ENCODE measurements around the gene SNCB.
"Not testable (repeated sequence)": the region's sequence is repeated elsewhere in the genome, so short reads cannot be mapped to it uniquely, and the experiment has no call there.

Gene SNCB

DNA sequence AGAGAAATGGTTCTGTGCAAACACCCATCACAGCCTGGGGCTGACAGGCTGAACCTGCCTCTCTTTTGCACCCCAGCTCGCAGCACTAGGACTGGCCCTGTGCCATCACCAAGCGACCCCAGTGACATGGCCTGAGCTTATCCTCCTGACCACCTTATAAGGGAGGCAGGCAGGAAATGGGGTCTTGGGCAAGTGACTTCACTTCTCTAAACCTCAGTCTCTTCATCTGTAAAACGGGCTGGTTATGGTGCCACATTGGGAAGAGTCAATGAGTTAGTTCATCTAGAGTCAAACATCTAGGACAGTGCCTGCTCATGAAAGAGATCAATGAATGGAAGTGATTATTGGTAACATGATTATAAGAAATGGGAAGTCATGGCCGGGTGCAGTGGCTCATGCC lies 6.2 kb downstream of the SNCB start:
- no peak for ATAC-seq

DNA sequence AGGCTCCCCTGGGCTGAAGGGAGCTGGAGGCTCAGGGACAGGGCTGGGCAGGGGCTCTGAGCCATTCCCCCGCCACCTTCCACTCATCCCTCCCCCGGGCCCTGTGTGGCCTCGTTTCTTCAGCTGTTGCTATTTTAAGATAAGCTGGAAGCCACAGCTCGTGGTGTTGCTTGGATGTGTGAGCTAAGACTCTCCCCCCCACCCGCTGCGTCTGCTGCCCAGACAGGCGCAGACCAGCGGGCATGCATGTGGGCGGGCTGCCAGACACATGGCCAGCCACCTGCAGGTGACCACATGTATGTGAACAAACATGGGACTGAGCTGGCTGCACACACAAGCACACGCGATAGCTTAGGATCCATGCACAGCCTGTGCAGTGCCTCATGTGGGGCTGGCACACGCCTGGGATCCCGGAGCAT lies 8.7 kb downstream of the SNCB start:
- ATAC-seq, result no peak
- DNase-seq, result no peak

More for the DNA sequence above, 6.2 kb downstream of the SNCB start:
- no peak for DNase-seq

DNA sequence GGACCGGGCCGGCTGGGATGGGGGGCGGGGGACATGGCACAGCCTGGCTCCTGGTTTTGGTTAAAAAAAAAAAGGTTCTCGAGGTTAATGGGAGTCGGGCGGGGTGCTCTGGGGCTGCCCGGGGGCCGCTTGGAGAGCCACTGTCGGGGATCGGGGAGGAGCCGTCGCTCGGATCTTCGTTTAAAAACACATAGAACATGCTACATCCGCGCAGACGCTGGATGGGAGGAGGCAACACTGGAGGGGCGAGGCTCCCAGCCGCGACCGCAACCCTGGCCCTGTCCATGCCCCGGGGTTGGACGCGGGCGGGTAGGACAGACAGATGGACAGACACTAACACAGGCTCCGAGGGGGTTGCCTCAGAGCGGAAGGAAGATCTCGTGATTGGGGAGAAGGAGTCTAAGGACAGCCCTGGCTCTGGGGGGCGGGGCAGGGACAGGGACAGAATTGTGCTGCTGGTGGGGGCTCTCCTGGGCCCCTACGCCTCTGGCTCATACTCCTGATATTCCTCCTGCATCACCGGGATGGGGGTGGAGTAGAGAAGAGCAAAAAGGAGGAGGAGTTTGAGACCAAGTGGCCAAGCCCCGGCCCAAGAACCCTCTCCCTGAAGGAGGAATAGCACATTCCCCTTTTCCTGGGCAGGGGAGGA lies 9.9 kb downstream of the SNCB start:
- DNase-seq (no peak), ATAC-seq (no peak)

DNA sequence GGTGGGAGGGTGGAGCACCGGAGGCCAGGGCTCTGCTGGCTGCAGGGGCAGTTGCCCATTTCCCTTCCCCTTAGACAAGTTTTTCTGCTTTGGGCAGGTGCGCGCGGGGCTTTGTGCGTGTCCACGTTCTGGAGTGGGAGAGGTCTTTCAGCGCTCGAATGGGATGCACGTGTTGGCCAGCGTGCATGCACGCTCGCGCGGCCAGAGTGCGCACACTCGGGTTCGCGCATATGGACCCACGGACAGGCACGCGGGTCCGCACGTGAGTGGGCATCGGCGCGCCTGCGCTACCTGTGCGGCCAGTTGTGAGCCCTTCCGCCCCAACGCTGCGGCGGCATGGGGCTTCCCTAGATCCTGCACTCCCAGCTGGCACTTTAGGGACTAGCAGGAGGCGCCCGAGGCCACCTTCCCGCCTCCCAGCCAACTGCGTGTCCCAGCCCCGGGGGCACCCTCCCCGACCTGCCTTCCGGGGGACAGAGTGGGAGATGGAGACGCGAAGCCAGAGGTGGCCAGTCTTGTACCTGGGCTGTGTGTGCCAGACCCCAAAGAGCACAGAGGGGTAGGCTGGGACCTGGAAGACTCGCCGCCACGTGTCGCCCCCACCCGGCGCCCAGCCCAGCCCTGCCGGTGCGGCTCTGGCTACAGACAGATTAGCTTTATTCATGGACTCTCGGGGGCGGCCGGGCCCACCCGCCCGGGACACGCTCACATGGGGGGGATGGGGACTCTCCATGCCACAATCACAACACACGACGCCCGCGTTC lies 10.6 kb downstream of the SNCB start:
- ATAC-seq (no peak), DNase-seq (no peak)

DNA sequence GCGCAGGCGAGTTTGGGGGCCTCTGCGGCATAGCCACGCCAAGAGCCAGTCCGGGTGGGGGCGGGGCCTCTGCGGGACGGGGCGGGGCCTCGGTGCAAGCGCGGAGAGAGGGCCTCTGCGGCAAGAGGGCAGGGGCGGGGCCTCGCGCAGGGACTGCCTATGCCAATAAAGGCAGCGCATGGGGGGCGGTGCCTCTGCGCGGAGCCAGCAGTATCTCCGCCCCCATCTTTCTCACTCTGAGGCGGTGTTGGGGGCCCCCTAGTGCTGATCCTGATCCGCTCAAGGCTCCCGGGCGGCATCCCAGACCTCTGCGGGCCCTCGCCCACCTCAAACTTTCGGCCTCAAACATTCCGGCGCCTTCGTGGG lies 11.1 kb downstream of the SNCB start:
- ATAC-seq, result peak; percentile 97
- peak; percentile 90 for DNase-seq

DNA sequence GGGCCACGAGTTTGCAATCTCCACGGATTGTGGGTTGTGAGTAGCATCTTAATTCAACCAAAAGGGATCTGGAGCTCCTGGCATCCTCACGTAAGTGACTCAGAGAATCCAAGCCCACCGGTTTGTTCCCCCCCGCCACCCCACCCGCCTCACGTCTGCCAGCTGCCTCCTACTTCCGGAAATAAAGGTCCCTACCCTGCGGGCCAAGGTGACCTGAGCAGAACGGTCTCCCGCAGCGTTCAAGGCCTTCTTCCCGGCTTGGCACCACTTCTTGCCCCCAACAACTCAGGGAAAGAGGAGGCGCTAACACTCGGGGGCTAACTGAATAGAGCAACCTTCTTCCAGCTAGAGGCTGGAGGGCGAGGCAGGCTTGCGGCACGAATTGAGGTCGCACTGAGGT lies 11.6 kb downstream of the SNCB start:
- ATAC-seq (no peak), DNase-seq (no peak)

DNA sequence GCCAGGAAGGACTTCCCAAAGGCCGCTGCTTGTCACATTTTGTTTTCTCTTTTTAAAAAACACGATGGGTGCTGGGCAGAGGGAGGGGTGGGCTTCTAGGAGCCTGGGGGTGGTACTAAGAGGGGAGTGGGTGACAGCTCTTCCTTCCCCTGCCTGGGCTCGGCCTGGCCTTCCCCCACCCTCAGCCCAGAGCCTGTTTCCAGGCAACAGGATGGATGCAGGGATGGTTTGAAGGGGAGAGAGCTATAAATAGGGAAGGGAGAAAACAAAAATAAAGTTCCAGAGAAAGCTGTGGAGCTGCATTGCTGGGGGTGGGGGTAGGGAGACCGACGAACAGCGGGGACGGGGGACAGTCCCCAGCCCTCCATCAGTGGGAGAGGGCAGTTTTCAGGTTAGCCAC lies 13.8 kb downstream of the SNCB start:
- ATAC-seq (no peak), DNase-seq (no peak)

DNA sequence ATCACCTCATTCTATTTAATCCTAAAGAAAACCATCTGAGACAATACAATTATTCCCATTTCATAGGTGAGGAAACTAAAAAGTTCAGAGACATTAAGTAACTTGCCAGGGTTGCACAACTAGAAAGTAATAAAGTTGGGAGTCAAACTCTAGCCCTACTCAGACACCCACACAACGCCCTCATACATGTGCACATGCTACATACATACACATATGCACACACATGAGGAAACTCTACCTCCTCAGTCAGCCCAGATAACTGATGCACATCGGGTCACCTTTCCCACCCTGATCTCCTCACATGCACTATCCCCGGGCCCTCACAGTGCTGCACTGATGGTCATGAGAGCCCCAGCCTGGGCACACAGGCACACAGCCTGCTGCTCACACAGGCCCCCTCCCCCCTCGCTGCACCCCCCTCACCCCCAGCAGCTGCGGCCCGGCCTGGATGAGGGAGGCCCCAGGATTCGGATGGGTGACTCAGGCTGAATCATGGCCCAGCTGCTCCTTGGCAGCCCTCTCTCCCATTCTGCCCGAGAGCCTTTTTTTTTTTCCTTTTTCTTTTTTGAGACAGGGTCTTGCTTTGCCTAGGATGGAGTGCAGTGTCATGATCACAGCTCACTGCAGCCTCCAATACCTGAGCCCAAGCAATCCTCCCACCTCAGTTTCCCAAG lies 15.4 kb downstream of the SNCB start:
- no peak for ATAC-seq
- DNase-seq, result no peak

DNA sequence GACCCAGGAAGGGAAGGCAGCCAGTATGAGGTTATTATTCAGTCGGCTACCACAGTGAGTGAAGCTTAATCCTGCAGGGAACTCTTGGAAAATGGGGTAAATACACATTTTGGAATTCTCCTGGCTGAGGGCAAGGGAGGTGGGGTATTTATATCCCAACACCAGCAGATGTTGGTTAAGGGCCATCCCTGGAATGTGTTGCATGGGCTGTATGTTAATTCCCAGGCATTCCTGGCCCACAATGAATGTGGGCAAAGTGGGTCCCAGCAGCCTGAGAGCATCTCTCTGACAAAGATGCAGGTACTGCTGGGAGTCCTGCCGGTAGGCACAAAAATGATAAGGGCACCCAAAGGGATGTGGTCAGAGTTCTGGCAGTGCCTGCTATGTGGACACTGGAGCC lies 17.5 kb downstream of the SNCB start:
- no peak for ATAC-seq
- no peak for DNase-seq

DNA sequence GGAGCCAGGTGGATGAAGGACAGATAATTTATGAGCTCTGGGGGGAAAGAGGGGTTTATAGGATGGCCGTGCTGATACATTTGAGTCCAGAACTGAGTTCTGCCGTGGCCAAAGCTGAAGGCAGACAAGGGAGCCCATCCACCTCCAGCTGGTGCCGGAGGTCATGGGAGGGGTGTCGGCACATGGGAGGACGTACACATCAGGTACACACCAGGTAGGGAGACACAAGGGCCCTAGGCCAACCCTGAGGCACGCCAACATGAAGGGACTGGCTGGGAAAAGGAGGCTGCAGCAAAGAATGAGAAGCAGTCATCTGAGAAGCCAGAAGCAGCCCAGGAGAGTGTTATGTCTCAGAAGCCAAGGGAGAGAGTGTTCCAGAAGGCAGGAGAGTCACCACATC lies 18.3 kb downstream of the SNCB start:
- no peak for ATAC-seq
- DNase-seq, result no peak

DNA sequence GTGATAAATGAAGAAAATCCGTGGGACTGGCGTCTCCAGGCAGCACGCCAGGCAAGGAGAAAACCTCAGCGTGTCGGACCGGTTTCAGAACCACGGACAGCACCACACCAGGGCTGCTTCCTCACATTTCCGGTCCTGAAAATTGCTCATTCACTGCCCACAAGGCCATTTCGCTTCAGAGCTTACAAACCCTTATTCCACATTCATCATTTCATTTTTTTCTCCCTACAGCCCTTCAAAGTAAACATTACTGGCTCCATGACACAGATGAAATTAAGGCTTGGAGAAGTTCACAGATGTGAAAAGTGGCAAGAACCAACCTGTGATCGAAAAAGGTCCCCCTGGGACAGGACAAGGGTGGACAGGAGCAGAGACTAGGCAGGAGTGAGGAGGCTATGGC lies 18.9 kb downstream of the SNCB start:
- ATAC-seq (no peak), DNase-seq (peak; percentile 72)

DNA sequence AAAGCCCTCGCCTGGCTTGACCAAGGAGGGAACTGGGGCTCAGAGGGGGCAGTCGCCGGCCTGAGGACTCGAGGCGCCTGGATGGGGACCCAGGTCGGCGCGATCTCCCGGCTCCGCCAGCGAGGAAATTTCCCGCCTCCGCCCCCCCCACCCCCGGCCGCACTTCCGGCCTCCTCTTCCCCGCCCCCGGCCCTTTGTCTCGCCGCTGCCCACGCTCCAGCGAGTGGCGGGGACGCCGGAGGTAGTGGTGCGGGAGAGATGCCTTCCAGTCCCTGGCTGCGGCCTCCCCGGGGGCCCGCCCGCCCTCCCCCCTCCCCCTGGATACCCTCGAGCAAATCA lies 19.9 kb downstream of the SNCB start:
- no peak for DNase-seq
- ATAC-seq, result no peak

DNA sequence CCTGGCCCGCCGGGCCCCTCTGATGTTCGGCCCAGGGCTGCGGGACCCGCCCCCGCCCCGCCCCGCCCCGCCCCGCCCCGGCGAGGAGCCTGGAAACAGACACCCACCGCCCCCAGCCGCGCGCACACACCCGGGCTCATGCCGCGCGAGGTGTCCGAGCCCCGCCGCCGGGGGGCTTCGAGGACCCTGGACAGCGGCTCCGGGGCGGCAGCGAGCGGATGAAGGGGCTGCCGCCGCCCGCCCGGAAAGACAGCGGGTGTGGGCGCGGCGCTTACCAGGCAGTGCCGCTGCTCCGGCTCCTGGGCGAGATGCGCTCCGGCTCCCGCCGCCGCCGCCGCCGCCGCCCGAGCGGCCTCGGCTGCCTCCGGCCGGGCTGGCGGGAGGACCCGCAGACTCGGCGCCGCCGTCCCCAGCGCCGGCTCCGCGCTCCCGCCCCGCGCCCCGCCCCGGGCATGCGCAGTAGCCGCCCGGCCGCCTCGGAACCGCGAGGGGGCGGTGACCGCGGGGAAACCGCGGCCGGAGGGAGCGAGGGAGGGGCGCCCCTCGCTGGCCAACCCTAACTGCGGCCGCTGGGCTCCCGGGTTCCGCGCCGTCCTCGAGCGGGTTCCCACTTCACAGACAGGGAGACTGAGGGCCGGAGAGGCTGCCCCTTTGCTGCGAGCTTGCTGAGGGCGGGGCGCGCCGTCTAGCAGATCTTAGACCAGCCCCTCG lies 20.5 kb downstream of the SNCB start, which contains the start of gene GPRIN1:
Gene GPRIN1 (minus strand): TSS at position 433 of the 711 bp plus-strand sequence. CDS start 10,322 bp downstream, outside the sequence.
- ATAC-seq, result peak; percentile 66
- DNase-seq, result peak; percentile 77

DNA sequence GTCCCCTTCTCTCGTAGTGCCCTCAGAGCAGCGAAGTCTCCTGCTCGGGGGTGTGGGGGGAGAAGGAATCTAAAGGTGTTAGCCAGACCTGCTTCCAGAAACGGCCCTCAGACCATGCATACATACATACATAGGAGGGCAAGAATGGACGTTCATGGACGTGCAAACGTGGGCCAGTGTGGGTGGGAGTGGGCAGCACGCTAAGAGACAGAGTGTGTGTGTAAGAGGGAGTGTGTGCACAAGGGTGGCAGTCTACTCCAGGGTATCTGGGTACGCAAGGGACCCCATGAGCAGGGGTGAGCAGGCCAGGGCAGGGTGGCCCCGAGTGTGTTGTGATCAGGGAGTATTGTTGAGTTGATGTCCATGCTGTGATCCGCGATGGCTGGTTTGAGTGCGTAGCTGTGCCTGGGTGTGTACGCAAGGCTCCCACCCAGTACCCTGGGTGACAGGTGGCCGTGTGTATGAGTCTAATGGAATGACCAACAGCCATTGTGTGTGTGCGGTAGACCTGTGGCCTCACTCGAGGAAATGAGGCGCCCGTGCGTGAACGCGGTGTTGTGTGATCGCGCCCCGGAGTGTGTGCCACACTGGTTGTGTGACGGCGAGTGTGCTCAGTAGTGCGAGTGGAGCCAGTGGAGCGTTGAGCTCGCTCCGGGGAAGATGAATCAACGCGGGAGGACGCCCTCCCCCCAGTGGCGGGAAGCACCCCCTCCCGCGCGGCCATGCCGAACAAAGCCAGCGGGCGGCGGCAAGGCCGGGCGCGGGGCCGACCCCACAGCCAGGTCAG lies 21.2 kb downstream of the SNCB start:
- peak; percentile 34 for DNase-seq
- peak; percentile 5 for ATAC-seq

DNA sequence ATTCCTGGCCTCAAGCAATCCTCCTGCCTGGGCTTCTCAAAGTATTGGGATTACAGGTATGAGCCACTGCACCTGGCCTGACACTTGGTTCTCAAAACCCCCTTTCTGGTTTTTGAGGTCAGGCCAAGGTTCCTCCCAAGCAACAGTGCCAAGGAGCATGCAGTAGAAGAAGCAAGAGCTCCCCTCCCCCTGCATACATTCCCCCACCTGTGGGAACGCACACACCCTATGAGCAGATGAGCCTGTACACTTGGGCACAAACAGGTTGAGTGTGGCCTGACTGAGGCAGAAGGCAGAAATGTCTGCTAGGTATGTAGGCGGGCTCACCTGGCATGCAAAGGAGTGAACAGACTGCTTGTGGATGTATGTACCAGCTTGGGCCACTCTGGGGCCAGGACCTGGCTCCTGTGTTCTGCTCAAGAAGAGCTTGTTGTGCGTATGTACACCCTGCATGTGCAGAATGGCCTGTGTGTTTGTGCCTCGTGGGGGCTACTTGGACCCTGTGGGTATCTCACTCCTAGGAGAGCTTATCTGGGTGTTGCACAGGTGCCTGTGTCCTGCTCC lies 22.1 kb downstream of the SNCB start:
- ATAC-seq (no peak), DNase-seq (no peak)

DNA sequence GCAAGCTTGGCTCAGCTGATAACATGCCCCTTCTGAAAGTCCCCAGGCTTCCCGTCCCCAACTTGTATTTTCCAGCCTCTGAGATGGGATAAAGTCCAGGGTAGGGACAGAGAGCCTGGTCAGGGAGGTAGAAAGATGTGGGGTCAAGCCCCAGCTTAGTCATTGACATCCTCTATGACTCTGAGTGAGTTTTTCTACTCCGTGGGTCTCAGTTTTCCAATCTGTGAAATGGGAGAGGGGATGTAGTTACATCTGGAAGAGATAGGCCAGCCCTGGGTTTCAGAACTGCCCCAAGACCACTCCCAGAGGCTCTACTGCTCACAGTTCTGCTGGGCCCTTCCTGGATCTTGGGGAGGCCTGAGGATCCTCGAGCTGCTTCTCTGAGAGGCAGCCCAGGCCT lies 23.5 kb downstream of the SNCB start:
- ATAC-seq (no peak), DNase-seq (no peak)

DNA sequence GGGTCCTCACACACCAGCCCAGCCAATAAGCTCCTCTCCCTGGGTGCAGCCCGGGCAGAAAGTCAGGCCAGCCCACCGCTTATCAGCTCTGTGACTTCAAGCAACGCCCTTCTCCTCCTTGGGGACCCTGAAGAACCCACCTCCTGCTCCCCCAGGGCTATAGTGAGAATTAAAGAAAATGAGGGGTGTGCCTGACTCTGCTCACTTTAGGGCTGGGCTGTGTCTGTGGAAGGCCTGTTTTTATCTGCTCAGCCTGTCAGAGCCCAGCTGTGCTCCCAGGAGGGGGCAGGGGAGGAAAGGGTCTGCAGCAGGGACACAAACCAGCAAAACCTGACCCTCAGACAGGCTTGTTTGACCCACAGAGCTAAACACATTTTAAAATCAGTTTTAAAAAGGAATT lies 24.3 kb downstream of the SNCB start:
- no peak for DNase-seq
- no peak for ATAC-seq

DNA sequence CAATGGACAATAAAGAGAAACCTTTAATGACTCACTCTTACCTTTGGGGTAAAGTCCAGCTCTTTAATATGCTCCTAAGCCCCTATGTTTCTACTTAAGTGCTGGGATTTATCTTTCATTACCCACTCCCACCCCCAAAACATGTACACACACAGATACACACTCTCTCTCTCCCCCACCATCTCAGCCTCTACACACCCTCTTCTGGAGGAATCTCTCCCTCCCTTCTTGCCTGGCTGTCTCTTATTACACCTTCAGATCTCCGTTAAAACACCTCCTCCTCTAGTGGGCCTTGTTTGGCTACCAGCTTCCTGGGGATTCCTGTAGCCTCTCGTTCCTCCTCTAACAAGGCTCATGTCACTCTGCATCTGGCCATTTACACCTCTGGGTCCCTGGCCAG lies 27.2 kb downstream of the SNCB start:
- ATAC-seq, result no peak

DNA sequence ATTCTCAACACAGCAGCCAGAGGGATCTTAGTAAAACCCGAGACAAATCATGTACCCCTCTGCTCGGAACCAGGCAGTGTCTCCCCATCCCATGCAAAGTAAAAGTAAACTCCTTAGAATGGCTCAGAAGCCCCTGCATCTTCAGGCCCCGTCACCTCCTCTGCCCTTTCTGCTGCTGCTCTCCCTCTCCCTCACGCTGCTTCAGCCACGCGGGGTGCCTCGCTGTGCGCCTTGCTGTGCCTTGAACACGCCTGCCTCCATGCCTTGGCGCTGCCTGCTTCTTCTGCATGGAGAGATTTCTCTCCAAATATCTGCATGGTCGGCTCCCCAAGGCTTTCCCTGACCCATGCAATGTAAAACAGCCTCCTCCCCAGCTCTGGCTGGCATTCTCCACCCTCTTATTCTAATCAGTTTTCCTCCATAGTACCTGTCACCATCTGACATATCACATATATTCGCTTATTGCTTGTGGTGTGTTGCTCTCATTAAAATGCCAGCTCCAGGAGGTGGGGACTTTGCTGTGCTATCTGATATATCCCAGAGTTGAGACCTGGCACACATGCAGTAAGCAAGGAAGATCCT lies 28.3 kb downstream of the SNCB start:
- DNase-seq (no peak), ATAC-seq (no peak)

More for the DNA sequence above, 27.2 kb downstream of the SNCB start:
- no peak for DNase-seq

DNA sequence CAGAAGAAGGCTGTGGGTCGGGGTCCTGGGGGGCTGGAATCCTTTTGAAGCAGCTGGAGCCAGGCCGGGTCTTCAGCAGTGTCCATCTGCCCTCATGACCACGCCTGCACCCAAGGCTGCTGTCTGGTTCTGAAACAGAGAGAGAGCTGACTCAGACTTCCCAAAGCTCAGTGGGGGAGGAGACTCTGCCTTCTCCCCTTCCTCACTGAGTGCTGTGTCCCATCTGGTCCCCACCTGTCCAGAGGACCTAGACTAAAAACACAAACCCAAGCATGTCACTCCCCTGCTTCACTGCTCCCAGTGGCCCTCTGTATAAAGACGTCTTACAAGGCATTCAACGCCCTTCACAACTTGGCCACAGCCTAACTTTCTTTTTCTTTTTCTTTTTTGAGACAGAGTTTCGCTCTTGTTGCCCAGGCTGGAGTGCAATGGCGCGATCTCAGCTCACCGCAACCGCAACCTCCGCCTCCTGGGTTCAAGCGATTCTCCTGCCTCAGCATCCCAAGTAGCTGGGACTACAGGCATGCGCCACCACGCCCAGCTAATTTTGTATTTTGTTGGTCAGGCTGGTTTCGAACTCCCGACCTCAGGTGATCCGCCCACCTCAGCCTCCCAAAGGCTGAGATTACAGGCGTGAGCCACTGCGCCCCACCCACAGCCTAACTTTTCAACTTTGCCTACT lies 30.4 kb downstream of the SNCB start:
- ATAC-seq, DNase-seq: not testable (repeated sequence)

All from stimulated activated naive CD8-positive, alpha-beta T cell treated with anti-CD3 and anti-CD28 coated beads, Interleukin-15, Interleukin-2, amounts not matched to agents 100 U/mL and 50 U/mL, for 24 hours (primary cell).